Measurements from ENCODE around the gene C1orf116.

The C1orf116 gene

GRCh38 chr1:207058252-207058651, 25.7 kb upstream of the C1orf116 start:
- ATAC-seq, result no peak
- TF ChIP-seq TCF4 (CRISPR knock-in tag; IDR thresholded peaks at IDR 0.05; ENCODE audit: borderline replicate concordance), result no peak
- TF ChIP-seq, protein P1, sequence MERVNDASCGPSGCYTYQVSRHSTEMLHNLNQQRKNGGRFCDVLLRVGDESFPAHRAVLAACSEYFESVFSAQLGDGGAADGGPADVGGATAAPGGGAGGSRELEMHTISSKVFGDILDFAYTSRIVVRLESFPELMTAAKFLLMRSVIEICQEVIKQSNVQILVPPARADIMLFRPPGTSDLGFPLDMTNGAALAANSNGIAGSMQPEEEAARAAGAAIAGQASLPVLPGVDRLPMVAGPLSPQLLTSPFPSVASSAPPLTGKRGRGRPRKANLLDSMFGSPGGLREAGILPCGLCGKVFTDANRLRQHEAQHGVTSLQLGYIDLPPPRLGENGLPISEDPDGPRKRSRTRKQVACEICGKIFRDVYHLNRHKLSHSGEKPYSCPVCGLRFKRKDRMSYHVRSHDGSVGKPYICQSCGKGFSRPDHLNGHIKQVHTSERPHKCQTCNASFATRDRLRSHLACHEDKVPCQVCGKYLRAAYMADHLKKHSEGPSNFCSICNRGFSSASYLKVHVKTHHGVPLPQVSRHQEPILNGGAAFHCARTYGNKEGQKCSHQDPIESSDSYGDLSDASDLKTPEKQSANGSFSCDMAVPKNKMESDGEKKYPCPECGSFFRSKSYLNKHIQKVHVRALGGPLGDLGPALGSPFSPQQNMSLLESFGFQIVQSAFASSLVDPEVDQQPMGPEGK (CRISPR knock-in tag; IDR thresholded peaks at IDR 0.05; ENCODE audit: borderline replicate concordance), result no peak
- no peak for TF ChIP-seq RARB (CRISPR knock-in tag; IDR thresholded peaks at IDR 0.05)
- no peak for TF ChIP-seq CSDC2 (CRISPR knock-in tag; IDR thresholded peaks at IDR 0.05)
- TF ChIP-seq POU6F1 (CRISPR knock-in tag; IDR thresholded peaks at IDR 0.05; ENCODE audit: borderline replicate concordance, low read depth), result no peak
- no peak for TF ChIP-seq BACH2 (CRISPR knock-in tag; IDR thresholded peaks at IDR 0.05; ENCODE audit: borderline replicate concordance)
- no peak for TF ChIP-seq ZNF70 (CRISPR knock-in tag; IDR thresholded peaks at IDR 0.05)
- TF ChIP-seq, protein P2, sequence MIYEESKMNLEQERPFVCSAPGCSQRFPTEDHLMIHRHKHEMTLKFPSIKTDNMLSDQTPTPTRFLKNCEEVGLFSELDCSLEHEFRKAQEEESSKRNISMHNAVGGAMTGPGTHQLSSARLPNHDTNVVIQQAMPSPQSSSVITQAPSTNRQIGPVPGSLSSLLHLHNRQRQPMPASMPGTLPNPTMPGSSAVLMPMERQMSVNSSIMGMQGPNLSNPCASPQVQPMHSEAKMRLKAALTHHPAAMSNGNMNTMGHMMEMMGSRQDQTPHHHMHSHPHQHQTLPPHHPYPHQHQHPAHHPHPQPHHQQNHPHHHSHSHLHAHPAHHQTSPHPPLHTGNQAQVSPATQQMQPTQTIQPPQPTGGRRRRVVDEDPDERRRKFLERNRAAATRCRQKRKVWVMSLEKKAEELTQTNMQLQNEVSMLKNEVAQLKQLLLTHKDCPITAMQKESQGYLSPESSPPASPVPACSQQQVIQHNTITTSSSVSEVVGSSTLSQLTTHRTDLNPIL (CRISPR knock-in tag; IDR thresholded peaks at IDR 0.05; ENCODE audit: low read depth), result no peak
- no peak for TF ChIP-seq TOX (CRISPR knock-in tag; IDR thresholded peaks at IDR 0.05; ENCODE audit: borderline replicate concordance)
- no peak for TF ChIP-seq ZFP3 (CRISPR knock-in tag; IDR thresholded peaks at IDR 0.05)
- TF ChIP-seq ISL1 (CRISPR knock-in tag; IDR thresholded peaks at IDR 0.05), result no peak
- TF ChIP-seq, protein P3, sequence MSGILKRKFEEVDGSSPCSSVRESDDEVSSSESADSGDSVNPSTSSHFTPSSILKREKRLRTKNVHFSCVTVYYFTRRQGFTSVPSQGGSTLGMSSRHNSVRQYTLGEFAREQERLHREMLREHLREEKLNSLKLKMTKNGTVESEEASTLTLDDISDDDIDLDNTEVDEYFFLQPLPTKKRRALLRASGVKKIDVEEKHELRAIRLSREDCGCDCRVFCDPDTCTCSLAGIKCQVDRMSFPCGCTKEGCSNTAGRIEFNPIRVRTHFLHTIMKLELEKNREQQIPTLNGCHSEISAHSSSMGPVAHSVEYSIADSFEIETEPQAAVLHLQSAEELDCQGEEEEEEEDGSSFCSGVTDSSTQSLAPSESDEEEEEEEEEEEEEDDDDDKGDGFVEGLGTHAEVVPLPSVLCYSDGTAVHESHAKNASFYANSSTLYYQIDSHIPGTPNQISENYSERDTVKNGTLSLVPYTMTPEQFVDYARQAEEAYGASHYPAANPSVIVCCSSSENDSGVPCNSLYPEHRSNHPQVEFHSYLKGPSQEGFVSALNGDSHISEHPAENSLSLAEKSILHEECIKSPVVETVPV (CRISPR knock-in tag; IDR thresholded peaks at IDR 0.05), result no peak
- TF ChIP-seq ZNF565 (CRISPR knock-in tag; conservative IDR thresholded peaks at IDR 0.05; ENCODE audit: low read depth), result no peak

DNA sequence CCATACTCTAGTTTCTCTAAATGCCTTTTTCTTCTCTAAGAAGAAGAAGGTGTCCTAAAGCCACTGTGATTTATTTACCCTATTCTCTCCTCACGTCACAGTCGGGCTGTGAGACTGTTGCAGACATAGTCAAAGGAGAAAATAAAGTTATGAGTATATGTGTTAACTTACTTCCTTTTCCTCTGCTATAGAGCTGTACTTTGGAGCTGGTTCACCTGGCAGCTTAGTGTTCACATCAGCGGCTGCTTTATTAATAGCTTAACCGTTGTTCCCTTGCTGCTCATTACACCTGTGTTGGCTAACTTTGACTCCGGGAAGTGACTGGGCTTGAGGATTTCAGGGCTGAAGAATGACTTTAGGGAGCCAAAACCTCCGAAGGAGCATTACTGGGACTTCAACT, 24.1 kb upstream of the C1orf116 start:
- TF ChIP-seq, protein P1 (CRISPR knock-in tag; IDR thresholded peaks at IDR 0.05; ENCODE audit: borderline replicate concordance), result no peak
- TF ChIP-seq, protein P4, sequence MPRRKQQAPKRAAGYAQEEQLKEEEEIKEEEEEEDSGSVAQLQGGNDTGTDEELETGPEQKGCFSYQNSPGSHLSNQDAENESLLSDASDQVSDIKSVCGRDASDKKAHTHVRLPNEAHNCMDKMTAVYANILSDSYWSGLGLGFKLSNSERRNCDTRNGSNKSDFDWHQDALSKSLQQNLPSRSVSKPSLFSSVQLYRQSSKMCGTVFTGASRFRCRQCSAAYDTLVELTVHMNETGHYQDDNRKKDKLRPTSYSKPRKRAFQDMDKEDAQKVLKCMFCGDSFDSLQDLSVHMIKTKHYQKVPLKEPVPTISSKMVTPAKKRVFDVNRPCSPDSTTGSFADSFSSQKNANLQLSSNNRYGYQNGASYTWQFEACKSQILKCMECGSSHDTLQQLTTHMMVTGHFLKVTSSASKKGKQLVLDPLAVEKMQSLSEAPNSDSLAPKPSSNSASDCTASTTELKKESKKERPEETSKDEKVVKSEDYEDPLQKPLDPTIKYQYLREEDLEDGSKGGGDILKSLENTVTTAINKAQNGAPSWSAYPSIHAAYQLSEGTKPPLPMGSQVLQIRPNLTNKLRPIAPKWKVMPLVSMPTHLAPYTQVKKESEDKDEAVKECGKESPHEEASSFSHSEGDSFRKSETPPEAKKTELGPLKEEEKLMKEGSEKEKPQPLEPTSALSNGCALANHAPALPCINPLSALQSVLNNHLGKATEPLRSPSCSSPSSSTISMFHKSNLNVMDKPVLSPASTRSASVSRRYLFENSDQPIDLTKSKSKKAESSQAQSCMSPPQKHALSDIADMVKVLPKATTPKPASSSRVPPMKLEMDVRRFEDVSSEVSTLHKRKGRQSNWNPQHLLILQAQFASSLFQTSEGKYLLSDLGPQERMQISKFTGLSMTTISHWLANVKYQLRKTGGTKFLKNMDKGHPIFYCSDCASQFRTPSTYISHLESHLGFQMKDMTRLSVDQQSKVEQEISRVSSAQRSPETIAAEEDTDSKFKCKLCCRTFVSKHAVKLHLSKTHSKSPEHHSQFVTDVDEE (CRISPR knock-in tag; IDR thresholded peaks at IDR 0.05), result no peak
- TF ChIP-seq ISL1 (CRISPR knock-in tag; IDR thresholded peaks at IDR 0.05) (no peak), GLIS3 (CRISPR knock-in tag; IDR thresholded peaks at IDR 0.05) (no peak), OSR1 (CRISPR knock-in tag; IDR thresholded peaks at IDR 0.05) (no peak), ZFP3 (CRISPR knock-in tag; IDR thresholded peaks at IDR 0.05) (no peak), PPARA (CRISPR knock-in tag; IDR thresholded peaks at IDR 0.05; ENCODE audit: borderline replicate concordance) (no peak), POU6F1 (CRISPR knock-in tag; IDR thresholded peaks at IDR 0.05; ENCODE audit: borderline replicate concordance, low read depth) (no peak), SNAI2 (CRISPR knock-in tag; IDR thresholded peaks at IDR 0.05) (no peak)
- TF ChIP-seq, protein P2 (CRISPR knock-in tag; IDR thresholded peaks at IDR 0.05; ENCODE audit: low read depth), result no peak

More for the DNA sequence above, 24.1 kb upstream of the C1orf116 start:
- no peak for ATAC-seq

Measured in SK-N-SH treated with all-trans-retinoic acid at 6 μM for 48 hours (cell line).